Stomach (tissue), 9 donors: ENCODE measurements around the gene SMG9. TPM values are rescaled to one million over a fixed set of nuclear protein-coding genes. Genes with fewer than 3 reads are reported as not detected.
"Not testable (repeated sequence)": the region's sequence is repeated elsewhere in the genome, so short reads cannot be mapped to it uniquely, and the experiment has no call there.

Experiments
- DNase-seq, 2 donors: peaks; one replicate each; pipeline versions ENCODE4 v3.0.0 to v3.0.0-alpha.2; 2013 to 2019
- H3K27ac ChIP-seq, 5 donors: fragments of 200-600 bp in 4 of 5; sonication (generic) in 4 of 5; one replicate each; pipeline ENCODE4 v1.5.1; 2013 to 2019; ENCODE audit warnings: mild to moderate bottlenecking in 1 of 5, moderate library complexity in 1 of 5
- H3K27me3 ChIP-seq, 3 donors: fragments of 200-600 bp; sonication (generic); one replicate each; pipeline ENCODE4 v1.5.1; 2017 to 2019; ENCODE audit warnings: mixed run types in 1 of 3
- H3K36me3 ChIP-seq, 4 donors: fragments of 200-600 bp; sonication (generic); 1 replicate in 3 of 4; 2 replicates in 1 of 4; pipeline ENCODE4 v1.5.1; 2016 to 2019
- H3K4me1 ChIP-seq, 4 donors: fragments of 200-600 bp; sonication (generic); one replicate each; pipeline ENCODE4 v1.5.1; 2016 to 2019
- H3K4me3 ChIP-seq, 4 donors: fragments of 200-600 bp; sonication (generic) in 3 of 4; one replicate each; pipeline ENCODE4 v1.5.1; 2016 to 2019; ENCODE audit warnings: mild to moderate bottlenecking in 1 of 4
- H3K9me3 ChIP-seq, 4 donors: fragments of 200-600 bp; sonication (generic); one replicate each; pipeline ENCODE4 v1.5.1; 2016 to 2019
- EP300 ChIP-seq: sonication (generic); formaldehyde crosslinking; IDR thresholded peaks from one replicate; pipeline ENCODE4 v1.6.1; 2017; ENCODE audit warnings: antibody characterized with exemption
- POLR2A ChIP-seq, 4 donors: fragments of 450-650 bp; IDR thresholded peaks; one replicate each; pipeline ENCODE4 v1.6.1; 2016; ENCODE audit warnings: antibody characterized with exemption in 4 of 4, control low read depth in 2 of 4, mild to moderate bottlenecking in 1 of 4, moderate library complexity in 1 of 4
- POLR2AphosphoS5 ChIP-seq, 3 donors: sonication (generic); formaldehyde crosslinking; IDR thresholded peaks; one replicate each; pipeline ENCODE4 v1.6.1; 2016; ENCODE audit warnings: antibody characterized with exemption in 3 of 3
- WGBS, 5 donors: extraction: QIAGEN DNeasy Blood & Tissue Kit in 3 of 5; methylation state at CpG; one replicate each; pipeline versions ENCODE4 v1.1.5 to v1.1.7; 2013 to 2018; 5-methylcytosine and 5-hydroxymethylcytosine counted together
- intact Hi-C: fragments of 100-400 bp; cut with DNase I; formaldehyde crosslinking; loops from one replicate; pipeline ENCODE4 v1.15.1; 2023; ENCODE audit warnings: low total_unique reads
- polyA plus RNA-seq, 3 donors: library from polyadenylated mRNA; stranded (reverse); fragments of 200-250 nt; gene quantifications; one replicate each; pipeline ENCODE4 v1.2.3, GENCODE V29; 2013
- total RNA-seq, 5 donors: library from RNA; depleted of rRNA; stranded (reverse); fragments of >200 nt; gene quantifications; one replicate each; pipeline versions ENCODE4 v1.1.0 to v1.2.3, GENCODE V29; 2014 to 2016
- TF ChIP-seq, protein P1 (sequence below), 7 experiments: fragments of 450-650 bp in 4 of 7; fragments of 200-600 bp in 3 of 7; sonication (generic) in 3 of 7; IDR thresholded peaks; one replicate each; pipeline ENCODE4 v1.5.1; 2016 to 2019; ENCODE audit warnings: antibody characterized with exemption in 7 of 7, control low read depth in 2 of 7, mild to moderate bottlenecking in 1 of 7
- donor health status: healthy with polysubstance abuse.
- donor health status: Bipolar disorder and iron deficiency.
- donor health status: healthy.

The SMG9 gene
- total and polyA plus RNA-seq, 8 donors: 3.5 to 59.4 (median 17.0) TPM

DNA sequence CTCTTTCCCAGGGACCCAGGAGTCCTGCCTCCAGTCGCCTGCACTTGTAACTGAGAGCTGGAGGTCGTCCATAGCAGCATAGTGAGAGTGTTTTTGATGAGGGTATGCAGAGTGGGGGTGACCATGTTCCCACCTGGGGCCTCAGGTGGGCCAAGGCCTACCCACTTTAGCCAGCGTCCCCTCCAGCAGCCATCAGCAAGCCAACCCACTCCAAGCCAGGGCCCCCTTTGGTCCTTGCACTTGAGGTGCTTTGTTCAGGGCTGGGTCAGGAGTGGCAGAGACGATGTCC is 11.9 kb upstream of the SMG9 start:
- no peaks in the 10 kb centered on the region for H3K27me3 ChIP-seq
- intact Hi-C loops: no loop called here
- H3K27ac ChIP-seq: peak overlapping the region in 3 of 5 donors; percentile 21 to 79 (median 77)
- TF ChIP-seq, protein P1, sequence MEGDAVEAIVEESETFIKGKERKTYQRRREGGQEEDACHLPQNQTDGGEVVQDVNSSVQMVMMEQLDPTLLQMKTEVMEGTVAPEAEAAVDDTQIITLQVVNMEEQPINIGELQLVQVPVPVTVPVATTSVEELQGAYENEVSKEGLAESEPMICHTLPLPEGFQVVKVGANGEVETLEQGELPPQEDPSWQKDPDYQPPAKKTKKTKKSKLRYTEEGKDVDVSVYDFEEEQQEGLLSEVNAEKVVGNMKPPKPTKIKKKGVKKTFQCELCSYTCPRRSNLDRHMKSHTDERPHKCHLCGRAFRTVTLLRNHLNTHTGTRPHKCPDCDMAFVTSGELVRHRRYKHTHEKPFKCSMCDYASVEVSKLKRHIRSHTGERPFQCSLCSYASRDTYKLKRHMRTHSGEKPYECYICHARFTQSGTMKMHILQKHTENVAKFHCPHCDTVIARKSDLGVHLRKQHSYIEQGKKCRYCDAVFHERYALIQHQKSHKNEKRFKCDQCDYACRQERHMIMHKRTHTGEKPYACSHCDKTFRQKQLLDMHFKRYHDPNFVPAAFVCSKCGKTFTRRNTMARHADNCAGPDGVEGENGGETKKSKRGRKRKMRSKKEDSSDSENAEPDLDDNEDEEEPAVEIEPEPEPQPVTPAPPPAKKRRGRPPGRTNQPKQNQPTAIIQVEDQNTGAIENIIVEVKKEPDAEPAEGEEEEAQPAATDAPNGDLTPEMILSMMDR (IDR thresholded peaks at IDR 0.05): peak in 1 of 7 experiments; percentile 19
- TF ChIP-seq EP300: no peak
- H3K4me3 ChIP-seq: no peak overlapping the region
- no peak for DNase-seq
- no peaks in the 10 kb centered on the region for H3K9me3 ChIP-seq
- H3K4me1 ChIP-seq: peaks cover 0 to 64% (median 19%) of the 10 kb centered on the region in 4 donors
- 72 to 79% (median 78%) methylated on average over 4 of the region's 4 CpGs for WGBS, 5 donors
- peaks cover 0 to 29% (median 13%) of the 10 kb centered on the region in 4 donors for H3K36me3 ChIP-seq

DNA sequence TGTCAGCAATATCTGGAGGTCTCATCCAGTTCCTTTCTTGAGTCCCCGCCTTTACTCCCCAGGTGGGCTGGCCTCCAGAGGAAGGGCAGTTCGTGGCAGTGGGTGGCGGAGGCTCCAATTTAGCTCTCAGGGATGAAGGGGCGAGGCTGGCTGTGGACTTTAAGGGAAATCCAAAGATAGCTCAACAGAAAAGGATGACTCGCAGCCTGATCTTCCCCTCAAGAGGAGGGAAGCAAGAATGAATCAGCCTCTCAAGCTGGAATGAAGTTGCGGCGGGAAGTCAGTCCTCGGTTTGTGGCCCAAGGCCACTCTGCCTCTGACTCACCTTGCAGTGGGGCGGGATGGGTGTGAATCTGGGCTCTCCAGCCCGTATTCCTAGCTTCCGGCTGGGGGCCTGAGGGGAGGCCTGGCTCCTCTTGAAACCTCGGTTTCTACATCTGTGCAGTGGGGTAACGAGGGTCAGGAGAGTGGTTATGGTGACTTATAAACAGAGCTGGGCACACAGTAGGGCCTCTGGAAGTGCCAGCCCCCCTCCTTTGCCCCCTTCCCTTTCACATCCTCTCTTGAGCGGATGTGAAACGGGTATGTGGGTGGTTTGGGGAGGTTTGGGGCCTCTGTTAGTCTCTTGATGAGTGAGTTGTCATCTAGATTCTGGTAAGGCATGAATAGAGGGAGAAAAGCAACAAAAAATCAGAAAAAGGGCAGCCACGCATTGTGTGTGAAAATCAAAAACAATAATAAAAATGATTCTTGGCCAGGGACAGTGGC is 10.5 kb upstream of the SMG9 start:
- Histone ChIP-seq H3K36me3 (peaks cover 0 to 15% (median 6%) of the 10 kb centered on the region in 4 donors), H3K27me3 (no peaks in the 10 kb centered on the region), H3K4me3 (no peak overlapping the region), H3K4me1 (peaks cover 0 to 64% (median 19%) of the 10 kb centered on the region in 4 donors), H3K9me3 (no peaks in the 10 kb centered on the region), H3K27ac (peak overlapping the region; percentile 32 to 79 (median 66))
- intact Hi-C loops: no loop called here
- 49 to 72% (median 57%) methylated on average over 16 of the region's 16 CpGs for WGBS, 5 donors
- TF ChIP-seq POLR2AphosphoS5 (IDR thresholded peaks at IDR 0.05) (peak in 1 of 3 donors; percentile 65), POLR2A (IDR thresholded peaks at IDR 0.05) (no peak), EP300 (no peak)
- TF ChIP-seq, protein P1 (IDR thresholded peaks at IDR 0.05): no peak
- peak in 1 of 2 donors; percentile 57 for DNase-seq

DNA sequence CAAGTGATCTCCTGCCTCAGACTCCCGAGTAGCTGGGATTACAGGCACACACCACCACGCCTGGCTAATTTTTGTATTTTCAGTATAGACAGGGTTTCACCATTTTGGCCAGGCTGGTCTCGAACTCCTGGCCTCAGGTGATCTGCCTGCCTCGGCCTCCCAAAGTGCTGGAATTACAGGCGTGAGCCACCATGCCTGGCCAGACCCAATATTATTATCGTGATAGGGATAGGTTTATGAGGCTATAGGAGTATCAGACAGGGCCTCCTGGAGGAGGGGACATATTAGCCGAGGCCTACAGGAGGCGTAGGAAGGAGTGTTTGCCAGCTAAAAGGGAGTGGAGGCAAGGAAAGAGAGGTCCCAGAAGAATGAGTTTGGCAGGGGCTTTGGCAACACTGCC is 9.9 kb upstream of the SMG9 start:
- WGBS, 5 donors: 80 to 89% (median 81%) methylated on average over 8 of the region's 8 CpGs
- H3K27me3 ChIP-seq, H3K9me3 ChIP-seq, H3K36me3 ChIP-seq, intact Hi-C loops, DNase-seq, H3K4me3 ChIP-seq: not testable (repeated sequence)
- Histone ChIP-seq H3K4me1 (peaks cover 0 to 62% (median 19%) of the 10 kb centered on the region in 4 donors), H3K27ac (peak overlapping the region; percentile 8 to 79 (median 66))

DNA sequence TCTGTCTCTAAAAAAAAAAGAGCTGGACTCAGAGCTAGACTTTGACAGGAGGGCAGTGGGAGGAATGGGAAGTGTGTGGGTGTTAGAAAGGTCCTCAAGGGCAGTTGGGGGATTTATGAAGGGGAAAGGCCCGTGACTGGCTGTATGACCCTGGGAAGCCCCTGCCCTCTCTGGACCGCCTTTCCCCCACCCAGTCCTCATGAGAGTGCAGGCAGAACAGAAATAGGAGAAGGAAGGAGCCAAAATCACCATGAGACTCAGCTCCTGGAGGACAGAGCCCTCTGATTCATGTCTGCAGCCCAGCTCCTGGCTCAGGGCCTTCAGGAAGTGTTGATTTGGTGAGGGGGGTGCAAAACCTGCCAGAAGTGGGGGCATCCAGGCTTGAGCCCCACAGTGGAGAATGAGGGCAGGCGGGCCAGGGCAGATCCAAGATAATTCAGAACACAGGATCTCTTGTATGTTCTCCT is 8.7 kb upstream of the SMG9 start:
- Histone ChIP-seq H3K4me1 (peaks cover 0 to 50% (median 17%) of the 10 kb centered on the region in 4 donors), H3K27ac (peak overlapping the region in 3 of 5 donors; percentile 38 to 55 (median 50)), H3K4me3 (no peak overlapping the region), H3K36me3 (peaks cover 0 to 3% (median 0%) of the 10 kb centered on the region in 4 donors), H3K27me3 (no peaks in the 10 kb centered on the region), H3K9me3 (no peaks in the 10 kb centered on the region)
- TF ChIP-seq, protein P1 (IDR thresholded peaks at IDR 0.05): no peak
- intact Hi-C loops: no loop called here
- DNase-seq: no peak
- WGBS, 5 donors: 43 to 62% (median 53%) methylated on average over 3 of the region's 3 CpGs

DNA sequence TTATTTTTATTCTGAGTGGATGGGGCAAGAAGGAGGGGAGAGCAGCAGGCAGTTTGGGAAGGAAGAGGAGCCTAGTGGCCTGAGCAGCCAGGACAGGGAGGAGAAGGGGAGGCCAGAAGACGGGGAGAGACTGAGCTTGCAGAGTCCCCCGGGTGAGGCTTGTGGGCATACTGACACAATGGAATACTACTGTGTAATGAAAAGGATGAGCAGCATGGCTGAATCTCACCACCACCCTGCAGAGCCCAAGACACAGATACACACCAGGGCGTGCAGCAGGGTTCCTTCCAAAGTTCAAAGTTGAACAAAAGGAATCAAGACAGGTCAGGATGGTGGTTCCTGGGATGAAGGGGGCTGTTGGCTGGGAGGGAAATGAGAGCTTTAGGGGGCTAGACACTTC is 8.1 kb upstream of the SMG9 start:
- peaks cover 0 to 3% (median 0%) of the 10 kb centered on the region in 4 donors for H3K36me3 ChIP-seq
- no peaks in the 10 kb centered on the region for H3K9me3 ChIP-seq
- H3K4me1 ChIP-seq: peaks cover 0 to 46% (median 17%) of the 10 kb centered on the region in 4 donors
- no peak overlapping the region for H3K4me3 ChIP-seq
- peak overlapping the region in 1 of 5 donors; percentile 55 for H3K27ac ChIP-seq
- intact Hi-C loops: no loop called here
- TF ChIP-seq, protein P1 (IDR thresholded peaks at IDR 0.05): no peak
- TF ChIP-seq POLR2AphosphoS5 (IDR thresholded peaks at IDR 0.05): no peak
- TF ChIP-seq POLR2A (IDR thresholded peaks at IDR 0.05): no peak
- TF ChIP-seq EP300: no peak
- 81 to 89% (median 88%) methylated on average over 3 of the region's 3 CpGs for WGBS, 5 donors
- H3K27me3 ChIP-seq: no peaks in the 10 kb centered on the region
- no peak for DNase-seq
